AG09319 (cell line): ENCODE data around the gene PLA2G4B.
"Not testable (repeated sequence)": the region's sequence is repeated elsewhere in the genome, so short reads cannot be mapped to it uniquely, and the experiment has no call there.

Experiments used
- DNase-seq: peaks from one replicate; pipeline ENCODE4 v3.0.0-alpha.2; 2010; ENCODE audit warnings: low read depth; ENCODE audit errors: extremely low read depth
- CTCF ChIP-seq: IDR thresholded peaks from 2 replicates; pipeline ENCODE4 v1.5.1; 2011; ENCODE audit warnings: low read depth, mild to moderate bottlenecking, inconsistent platforms, low read length, moderate library complexity

PLA2G4B gene

GRCh38 chr15:41827880-41828806 is 10.5 kb upstream of the PLA2G4B start, which contains the start of gene JMJD7:
TSS of gene JMJD7 (plus strand) at chr15:41828092. CDS start at chr15:41828125, 33 bp downstream.
- peak; percentile 69 for DNase-seq
- TF ChIP-seq CTCF: no peak

- no peak for TF ChIP-seq CTCF
These were observed 9.9 kb upstream of the PLA2G4B start for GRCh38 chr15:41828807-41829141.

GRCh38 chr15:41829959-41830646 is 8.5 kb upstream of the PLA2G4B start:
- no peak for TF ChIP-seq CTCF
- no peak for DNase-seq

More at GRCh38 chr15:41828807-41829141, 9.9 kb upstream of the PLA2G4B start:
- DNase-seq: no peak

- not testable (repeated sequence) for DNase-seq
These were observed 7.4 kb upstream of the PLA2G4B start for GRCh38 chr15:41831291-41831690.

- DNase-seq: no peak
- TF ChIP-seq CTCF: no peak
These were observed 6.4 kb upstream of the PLA2G4B start for GRCh38 chr15:41832208-41832607.

GRCh38 chr15:41832875-41833274 is 5.8 kb upstream of the PLA2G4B start:
- no peak for TF ChIP-seq CTCF
- no peak for DNase-seq

GRCh38 chr15:41834096-41834495 is 4.6 kb upstream of the PLA2G4B start:
- no peak for DNase-seq
- TF ChIP-seq CTCF: no peak
